HUES64 (cell line): ENCODE measurements around the gene AADACL3. TPM values are rescaled to one million over a fixed set of nuclear protein-coding genes. Genes with fewer than 3 reads are reported as not detected.
"Not testable (repeated sequence)": the region's sequence is repeated elsewhere in the genome, so short reads cannot be mapped to it uniquely, and the experiment has no call there.

ENCODE experiments used
- H3K27ac ChIP-seq: 2 replicates; pipeline ENCODE4 v1.7.0; 2013; ENCODE audit warnings: low read depth, low read length, inconsistent platforms
- H3K27me3 ChIP-seq: 2 replicates; pipeline ENCODE4 v1.6.1; 2013; ENCODE audit warnings: mild to moderate bottlenecking, low read length; ENCODE audit not compliant: insufficient read depth
- H3K36me3 ChIP-seq: 2 replicates; pipeline ENCODE4 v1.6.1; 2013; ENCODE audit warnings: mild to moderate bottlenecking, low read length; ENCODE audit not compliant: insufficient read depth
- H3K4me1 ChIP-seq: 2 replicates; pipeline ENCODE4 v1.6.1; 2013; ENCODE audit warnings: mild to moderate bottlenecking, low read length, moderate library complexity; ENCODE audit not compliant: insufficient read depth
- H3K4me3 ChIP-seq: 2 replicates; pipeline ENCODE4 v1.5.1; 2013; ENCODE audit warnings: mild to moderate bottlenecking, low read length, moderate library complexity
- H3K9ac ChIP-seq: 2 replicates; pipeline ENCODE4 v1.6.1; 2013; ENCODE audit warnings: mild to moderate bottlenecking, low read depth, low read length
- H3K9me3 ChIP-seq: 2 replicates; pipeline ENCODE4 v1.6.1; 2013; ENCODE audit warnings: low read depth, low read length; ENCODE audit not compliant: insufficient read depth
- WGBS: fragments of 150-250, 120-280 bp; methylation state at CpG from one replicate; pipeline ENCODE4 v1.1.7; 2013; ENCODE audit warnings: missing lambda C conversion rate; 5-methylcytosine and 5-hydroxymethylcytosine counted together
- polyA plus RNA-seq, 2 experiments: library from polyadenylated mRNA; stranded (reverse); fragments of 50-300 nt; gene quantifications; one replicate each; pipeline ENCODE4 v1.2.3, GENCODE V29; 2013

AADACL3 gene
- polyA plus RNA-seq (2013, experiment 1 of 2) = 0.15 TPM
- 0.25 TPM for polyA plus RNA-seq (2013, experiment 2 of 2)

- no peak within 1 kb of the TSS for H3K9ac ChIP-seq
- peak within 1 kb of the TSS; percentile 67; the same call in 1 of the 2 replicates for H3K27ac ChIP-seq
- H3K9me3 ChIP-seq = no peaks in the 10 kb centered on the region
- no peak within 1 kb of the TSS for H3K4me3 ChIP-seq
- WGBS = 87% methylated on average over 8 of the region's 8 CpGs
- H3K27me3 ChIP-seq = no peaks in the 10 kb centered on the region
- peaks cover 59% of the 10 kb centered on the region for H3K4me1 ChIP-seq
- H3K36me3 ChIP-seq = no peaks in the 10 kb centered on the region
Measured at GRCh38 chr1:12715896-12716437, at the start of gene AADACL3. TSS of gene AADACL3 (plus strand) at chr1:12716110. CDS start at chr1:12716177, 67 bp downstream.

- H3K4me1 ChIP-seq = no peaks in the 10 kb centered on the region
- no peak overlapping the region for H3K9ac ChIP-seq
- no peaks in the 10 kb centered on the region for H3K36me3 ChIP-seq
- H3K27me3 ChIP-seq = no peaks in the 10 kb centered on the region
- peaks cover 8% of the 10 kb centered on the region for H3K9me3 ChIP-seq
- 95% methylated on average over 15 of the region's 15 CpGs for WGBS
- H3K4me3 ChIP-seq = no peak overlapping the region
- H3K27ac ChIP-seq = no peak overlapping the region
Measured at GRCh38 chr1:12666141-12666735, 49.7 kb upstream of the AADACL3 start.

GRCh38 chr1:12669529-12670068 lies 46.3 kb upstream of the AADACL3 start:
- Histone ChIP-seq H3K36me3 (no peaks in the 10 kb centered on the region), H3K4me1 (no peaks in the 10 kb centered on the region), H3K9ac (no peak overlapping the region), H3K9me3 (peaks cover 8% of the 10 kb centered on the region), H3K27me3 (no peaks in the 10 kb centered on the region), H3K4me3 (no peak overlapping the region), H3K27ac (no peak overlapping the region)
- 94% methylated on average over 3 of the region's 3 CpGs for WGBS

GRCh38 chr1:12674358-12674757 lies 41.6 kb upstream of the AADACL3 start:
- Histone ChIP-seq H3K9me3 (no peaks in the 10 kb centered on the region), H3K36me3 (no peaks in the 10 kb centered on the region), H3K27me3 (no peaks in the 10 kb centered on the region), H3K4me3 (no peak overlapping the region), H3K9ac (no peak overlapping the region), H3K4me1 (no peaks in the 10 kb centered on the region), H3K27ac (no peak overlapping the region)

- H3K9ac ChIP-seq, H3K4me3 ChIP-seq, H3K27me3 ChIP-seq, H3K9me3 ChIP-seq, H3K36me3 ChIP-seq, H3K27ac ChIP-seq, H3K4me1 ChIP-seq: not testable (repeated sequence)
- WGBS = 92% methylated on average over 4 of the region's 4 CpGs
Measured at GRCh38 chr1:12676122-12676521, 39.8 kb upstream of the AADACL3 start.

GRCh38 chr1:12677565-12677964 lies 38.3 kb upstream of the AADACL3 start:
- Histone ChIP-seq H3K27ac (no peak overlapping the region), H3K36me3 (no peaks in the 10 kb centered on the region), H3K4me3 (no peak overlapping the region), H3K27me3 (no peaks in the 10 kb centered on the region), H3K4me1 (no peaks in the 10 kb centered on the region), H3K9ac (no peak overlapping the region), H3K9me3 (no peaks in the 10 kb centered on the region)
- WGBS = 89% methylated on average over 1 of the region's 1 CpG

- no peaks in the 10 kb centered on the region for H3K9me3 ChIP-seq
- H3K27ac ChIP-seq = no peak overlapping the region
- no peak overlapping the region for H3K9ac ChIP-seq
- no peaks in the 10 kb centered on the region for H3K4me1 ChIP-seq
- no peaks in the 10 kb centered on the region for H3K27me3 ChIP-seq
- no peaks in the 10 kb centered on the region for H3K36me3 ChIP-seq
- WGBS = 90% methylated on average over 1 of the region's 2 CpGs
- H3K4me3 ChIP-seq = no peak overlapping the region
Measured at GRCh38 chr1:12678350-12678749, 37.6 kb upstream of the AADACL3 start.

GRCh38 chr1:12678820-12679219 lies 37.1 kb upstream of the AADACL3 start:
- Histone ChIP-seq H3K36me3 (no peaks in the 10 kb centered on the region), H3K9ac (no peak overlapping the region), H3K4me1 (no peaks in the 10 kb centered on the region), H3K27me3 (no peaks in the 10 kb centered on the region), H3K4me3 (no peak overlapping the region), H3K9me3 (no peaks in the 10 kb centered on the region), H3K27ac (no peak overlapping the region)
- WGBS = 98% methylated on average over 3 of the region's 3 CpGs

GRCh38 chr1:12690156-12690555 lies 25.8 kb upstream of the AADACL3 start:
- no peaks in the 10 kb centered on the region for H3K9me3 ChIP-seq
- no peak overlapping the region for H3K27ac ChIP-seq
- no peaks in the 10 kb centered on the region for H3K36me3 ChIP-seq
- H3K9ac ChIP-seq = no peak overlapping the region
- H3K4me1 ChIP-seq = no peaks in the 10 kb centered on the region
- H3K4me3 ChIP-seq = no peak overlapping the region
- H3K27me3 ChIP-seq = no peaks in the 10 kb centered on the region
- 77% methylated on average over 2 of the region's 2 CpGs for WGBS

GRCh38 chr1:12692967-12693782 lies 22.7 kb upstream of the AADACL3 start:
- no peaks in the 10 kb centered on the region for H3K36me3 ChIP-seq
- H3K9me3 ChIP-seq = no peaks in the 10 kb centered on the region
- WGBS = 90% methylated on average over 10 of the region's 10 CpGs
- H3K9ac ChIP-seq = no peak overlapping the region
- no peak overlapping the region for H3K27ac ChIP-seq
- no peak overlapping the region for H3K4me3 ChIP-seq
- no peaks in the 10 kb centered on the region for H3K4me1 ChIP-seq
- H3K27me3 ChIP-seq = no peaks in the 10 kb centered on the region

- H3K36me3 ChIP-seq = no peaks in the 10 kb centered on the region
- H3K4me3 ChIP-seq = no peak overlapping the region
- no peak overlapping the region for H3K27ac ChIP-seq
- no peak overlapping the region for H3K9ac ChIP-seq
- 0 out of 2 replicates have a peak, but pooled peaks cover 4% of the 10 kb centered on the region for H3K9me3 ChIP-seq
- no peaks in the 10 kb centered on the region for H3K4me1 ChIP-seq
- WGBS = 90% methylated on average over 2 of the region's 3 CpGs
- H3K27me3 ChIP-seq = no peaks in the 10 kb centered on the region
Measured at GRCh38 chr1:12696658-12697057, 19.3 kb upstream of the AADACL3 start.
